Fibroblast of villous mesenchyme (primary cell): ENCODE data around the gene PNMA8C. TPM values are rescaled to one million over a fixed set of nuclear protein-coding genes. Genes with fewer than 3 reads are reported as not detected.
A peak's percentile ranks its signal among the peaks of the same experiment; 100 is the strongest.
"Not testable (repeated sequence)": the region's sequence is repeated elsewhere in the genome, so short reads cannot be mapped to it uniquely, and the experiment has no call there.

Experiments used
- DNase-seq: peaks from one replicate; pipeline ENCODE4 v3.0.0-alpha.2; 2010; ENCODE audit warnings: low read depth
- H3K4me3 ChIP-seq: 2 replicates; pipeline ENCODE4 v1.5.1; 2011; ENCODE audit warnings: low read depth, mild to moderate bottlenecking, low read length
- total RNA-seq: library from RNA; depleted of rRNA; stranded (reverse); fragments of >200 nt; gene quantifications from 2 replicates; pipeline ENCODE4 v1.2.3, GENCODE V29; 2012
- TF ChIP-seq, protein P1 (sequence below): IDR thresholded peaks from 2 replicates; pipeline ENCODE4 v1.5.1; 2012; ENCODE audit warnings: low read depth, mild to moderate bottlenecking, low read length; ENCODE audit not compliant: insufficient read depth

PNMA8C gene
- total RNA-seq, 1 donor = under 0.01 TPM

- TF ChIP-seq, protein P1, sequence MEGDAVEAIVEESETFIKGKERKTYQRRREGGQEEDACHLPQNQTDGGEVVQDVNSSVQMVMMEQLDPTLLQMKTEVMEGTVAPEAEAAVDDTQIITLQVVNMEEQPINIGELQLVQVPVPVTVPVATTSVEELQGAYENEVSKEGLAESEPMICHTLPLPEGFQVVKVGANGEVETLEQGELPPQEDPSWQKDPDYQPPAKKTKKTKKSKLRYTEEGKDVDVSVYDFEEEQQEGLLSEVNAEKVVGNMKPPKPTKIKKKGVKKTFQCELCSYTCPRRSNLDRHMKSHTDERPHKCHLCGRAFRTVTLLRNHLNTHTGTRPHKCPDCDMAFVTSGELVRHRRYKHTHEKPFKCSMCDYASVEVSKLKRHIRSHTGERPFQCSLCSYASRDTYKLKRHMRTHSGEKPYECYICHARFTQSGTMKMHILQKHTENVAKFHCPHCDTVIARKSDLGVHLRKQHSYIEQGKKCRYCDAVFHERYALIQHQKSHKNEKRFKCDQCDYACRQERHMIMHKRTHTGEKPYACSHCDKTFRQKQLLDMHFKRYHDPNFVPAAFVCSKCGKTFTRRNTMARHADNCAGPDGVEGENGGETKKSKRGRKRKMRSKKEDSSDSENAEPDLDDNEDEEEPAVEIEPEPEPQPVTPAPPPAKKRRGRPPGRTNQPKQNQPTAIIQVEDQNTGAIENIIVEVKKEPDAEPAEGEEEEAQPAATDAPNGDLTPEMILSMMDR = no peak
- H3K4me3 ChIP-seq = no peak overlapping the region
- no peak for DNase-seq
These were observed 5.5 kb downstream of the PNMA8C start for GRCh38 chr19:46423188-46423587.

DNA sequence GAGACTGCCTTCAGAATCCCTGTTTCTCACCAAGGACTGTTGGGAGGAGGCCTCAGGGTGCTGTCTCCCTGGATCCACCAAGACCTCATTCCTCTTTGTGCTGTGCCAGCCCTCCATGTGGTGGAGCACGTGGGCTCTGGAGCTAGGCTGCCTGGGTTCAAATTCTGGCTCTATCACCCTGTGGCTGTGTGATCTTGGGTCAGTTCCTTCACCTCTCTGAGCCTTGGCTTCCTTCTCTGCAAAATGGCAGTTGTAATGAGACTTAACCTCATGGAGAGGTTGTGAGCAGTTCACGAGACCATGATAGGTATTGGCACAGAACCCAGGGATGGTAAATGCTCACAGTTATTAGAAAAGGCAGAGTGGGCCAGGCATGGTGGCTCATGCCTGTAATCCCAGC lies 6.4 kb downstream of the PNMA8C start:
- TF ChIP-seq, protein P1 = no peak
- H3K4me3 ChIP-seq = no peak overlapping the region
- DNase-seq = no peak

DNA sequence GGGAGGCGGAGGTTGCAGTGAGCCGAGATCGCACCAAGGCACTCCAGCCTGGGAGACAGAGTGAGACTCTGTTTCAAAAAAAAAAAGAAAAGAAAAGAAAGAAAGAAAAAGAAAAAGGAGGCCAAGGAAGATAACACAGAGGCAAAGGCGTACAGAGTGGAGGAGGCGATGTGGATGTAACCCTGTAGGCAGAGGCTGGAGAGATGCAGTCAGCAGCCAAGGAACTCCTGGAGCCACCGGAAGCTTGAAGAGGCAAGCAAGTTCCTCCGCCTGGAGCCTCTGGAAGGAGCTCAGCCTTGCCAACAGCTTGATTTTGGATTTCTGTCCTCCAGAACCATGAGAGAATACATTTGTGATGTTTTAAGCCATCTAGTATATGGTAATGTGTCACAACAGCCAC lies 8.7 kb downstream of the PNMA8C start:
- no peak for DNase-seq
- TF ChIP-seq, protein P1 = no peak
- H3K4me3 ChIP-seq = no peak overlapping the region

GRCh38 chr19:46415804-46416709 lies 12.7 kb downstream of the PNMA8C start:
- peak; percentile 91 for DNase-seq
- H3K4me3 ChIP-seq = peak overlapping the region; percentile 58

DNA sequence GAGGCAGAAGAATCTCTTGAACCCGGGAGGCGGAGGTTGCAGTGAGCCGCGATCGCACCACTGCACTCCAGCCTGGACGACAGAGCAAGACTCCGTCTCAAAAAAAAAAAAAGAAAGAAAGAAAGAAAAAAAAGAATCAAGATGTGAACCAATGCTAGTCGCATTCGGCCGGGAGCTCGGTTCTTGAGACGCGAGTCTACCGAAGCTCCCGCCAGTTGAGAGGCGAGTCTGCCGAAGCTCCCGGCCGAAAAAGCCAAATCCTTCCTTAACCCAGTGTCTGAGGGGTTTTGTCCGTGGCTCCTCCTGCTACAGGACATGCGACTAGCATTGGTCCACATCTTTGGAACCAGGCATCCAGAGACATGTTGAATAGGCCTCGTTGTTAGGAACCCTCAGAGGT lies 13.8 kb downstream of the PNMA8C start:
- not testable (repeated sequence) for H3K4me3 ChIP-seq, DNase-seq

DNA sequence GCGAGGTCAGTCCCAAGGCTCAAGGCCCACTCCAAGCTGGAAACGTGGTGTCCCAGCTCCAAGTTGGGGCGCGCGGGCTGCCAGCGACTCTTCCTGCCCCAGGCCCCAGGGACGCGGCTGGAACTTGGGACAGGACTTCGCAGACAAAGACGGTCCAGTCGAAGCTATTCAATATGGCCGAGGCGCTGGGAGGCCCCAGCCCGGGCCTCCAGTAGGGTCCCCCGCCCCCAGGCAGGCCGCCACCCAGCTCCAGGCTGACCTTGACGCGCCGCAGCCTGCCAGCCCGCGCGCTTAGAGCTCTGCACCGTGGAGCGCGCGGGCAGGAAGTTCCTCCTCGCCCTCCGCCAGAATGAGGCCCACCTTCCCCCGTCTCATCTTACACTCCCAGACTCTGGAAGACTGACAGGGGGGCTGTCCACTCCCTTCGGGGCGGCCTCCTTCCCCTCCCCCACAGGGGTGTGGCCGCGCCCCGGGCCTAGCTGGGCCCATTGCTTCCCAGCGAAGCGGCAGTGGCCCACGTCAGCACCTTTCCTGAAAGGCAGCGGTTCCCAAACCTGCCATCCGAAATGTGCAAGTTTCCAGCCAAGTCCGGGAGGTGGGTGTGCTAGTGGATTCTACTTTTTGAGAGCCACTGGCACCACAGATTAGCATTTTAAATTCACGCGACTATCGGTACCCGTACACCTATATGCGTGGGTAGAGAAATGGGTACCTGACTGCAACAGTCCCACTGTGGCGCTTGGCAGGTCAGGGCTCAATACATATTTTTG lies 15.3 kb downstream of the PNMA8C start, which contains the start of gene CCDC8:
CCDC8 (minus strand) TSS at position 303 of the 770 bp plus-strand sequence. CDS start 754 bp downstream, outside the sequence.
- DNase-seq = peak; percentile 99
- H3K4me3 ChIP-seq = peak within 1 kb of the TSS; percentile 83
- TF ChIP-seq, protein P1 = no peak

GRCh38 chr19:46412650-46413261 lies 16.0 kb downstream of the PNMA8C start:
- peak overlapping the region; percentile 83 for H3K4me3 ChIP-seq
- TF ChIP-seq, protein P1 = no peak
- DNase-seq = no peak
